Mesenteric fat pad (tissue), 1 donor: ENCODE results near the gene CFAP61. TPM values are rescaled to one million over a fixed set of nuclear protein-coding genes. Genes with fewer than 3 reads are reported as not detected.
"Not testable (repeated sequence)": the region's sequence is repeated elsewhere in the genome, so short reads cannot be mapped to it uniquely, and the experiment has no call there.

Source experiments
- DNase-seq: peaks from one replicate; pipeline ENCODE4 v3.0.0-alpha.2; 2020; ENCODE audit warnings: low spot score
- total RNA-seq: library from RNA; stranded (reverse); fragmentation: NEBNext Ultra II Directional; extraction: Animal tissue kit (Norgen Biotek cat#: 25700); gene quantifications from one replicate; pipeline ENCODE4 v1.2.1, GENCODE V29; 2021
- donor health status: DM: yes; HTN: yes; CAD: no.

CFAP61 gene
- total RNA-seq, 1 donor from 2014 or later: 0.61 TPM

DNA sequence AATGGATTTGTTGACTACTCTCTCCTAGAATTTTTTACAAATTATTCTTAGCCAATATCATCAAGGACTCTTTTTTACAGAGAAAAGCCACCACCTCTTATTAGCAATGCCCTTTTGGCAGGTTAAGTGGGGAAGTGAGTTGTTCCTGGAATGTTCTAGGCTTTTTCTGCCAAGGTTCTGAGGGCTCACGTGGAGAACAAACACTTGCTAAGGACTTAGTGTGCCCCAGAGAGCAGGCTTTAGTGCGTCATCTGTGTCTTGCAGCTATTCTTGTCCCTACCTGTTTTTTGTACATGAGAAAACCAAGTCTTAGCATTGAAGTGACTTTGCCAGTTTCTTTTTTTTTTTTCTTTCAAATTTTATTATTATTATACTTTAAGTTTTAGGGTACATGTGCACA, 33.5 kb downstream of the CFAP61 start:
- DNase-seq: no peak

- no peak for DNase-seq
Observed at GRCh38 chr20:20089018-20089417, 36.7 kb downstream of the CFAP61 start.

GRCh38 chr20:20089939-20090338, 37.6 kb downstream of the CFAP61 start:
- no peak for DNase-seq

GRCh38 chr20:20092827-20093226, 40.5 kb downstream of the CFAP61 start:
- no peak for DNase-seq

GRCh38 chr20:20094410-20094809, 42.1 kb downstream of the CFAP61 start:
- DNase-seq: no peak

GRCh38 chr20:20095114-20095872, 43.0 kb downstream of the CFAP61 start:
- no peak for DNase-seq

- no peak for DNase-seq
Observed at GRCh38 chr20:20096421-20096820, 44.1 kb downstream of the CFAP61 start.

GRCh38 chr20:20100881-20101280, 48.5 kb downstream of the CFAP61 start:
- no peak for DNase-seq

- no peak for DNase-seq
Observed at GRCh38 chr20:20102163-20102562, 49.8 kb downstream of the CFAP61 start.

- DNase-seq: no peak
Observed at GRCh38 chr20:20102716-20103258, 50.5 kb downstream of the CFAP61 start.

- DNase-seq: no peak
Observed at GRCh38 chr20:20103486-20103885, 51.2 kb downstream of the CFAP61 start.

GRCh38 chr20:20123187-20123586, 70.9 kb downstream of the CFAP61 start:
- not testable (repeated sequence) for DNase-seq

- DNase-seq: no peak
Observed at GRCh38 chr20:20130399-20130798, 78.1 kb downstream of the CFAP61 start.

- DNase-seq: no peak
Observed at GRCh38 chr20:20134941-20135575, 82.7 kb downstream of the CFAP61 start.

DNA sequence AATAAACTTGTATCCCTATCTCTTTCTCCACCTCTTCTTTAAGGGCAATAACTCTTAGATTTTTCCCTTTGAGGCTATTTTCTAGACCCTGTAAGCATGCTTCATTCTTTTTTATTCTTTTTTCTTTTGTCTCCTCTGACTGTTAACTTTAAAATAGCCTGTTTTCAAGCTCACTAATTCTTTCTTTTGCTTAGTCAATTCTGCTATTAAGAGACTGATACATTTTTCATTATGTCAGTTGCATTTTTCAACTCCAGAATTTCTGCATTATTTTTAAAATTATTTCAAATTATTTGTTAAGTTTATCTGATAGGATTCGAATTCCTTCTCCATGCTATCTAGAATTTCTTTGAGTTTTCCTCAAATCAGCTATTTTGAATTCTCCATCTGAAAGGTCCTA, 84.0 kb downstream of the CFAP61 start:
- no peak for DNase-seq

GRCh38 chr20:20137851-20138250, 85.5 kb downstream of the CFAP61 start:
- DNase-seq: no peak

GRCh38 chr20:20138301-20139064, 86.2 kb downstream of the CFAP61 start:
- DNase-seq: no peak

DNA sequence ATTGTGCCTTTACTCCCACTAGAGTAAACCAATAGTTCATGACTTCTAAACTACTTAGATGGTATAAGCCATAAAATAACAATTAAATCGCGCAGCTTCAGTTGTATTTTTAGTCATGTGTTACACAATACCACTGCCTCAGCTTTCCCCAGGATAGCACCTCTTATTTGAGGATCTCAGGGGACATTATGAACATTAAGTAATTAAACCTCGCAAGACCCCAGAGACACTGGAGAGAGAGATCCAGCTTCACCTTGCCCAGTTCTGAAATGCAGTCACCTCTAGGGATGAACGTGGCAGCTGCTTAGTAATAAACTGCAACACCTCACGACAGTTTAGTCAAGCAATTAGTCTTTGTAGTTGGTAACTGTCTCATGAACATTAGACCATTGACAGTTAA, 87.1 kb downstream of the CFAP61 start:
- no peak for DNase-seq

DNA sequence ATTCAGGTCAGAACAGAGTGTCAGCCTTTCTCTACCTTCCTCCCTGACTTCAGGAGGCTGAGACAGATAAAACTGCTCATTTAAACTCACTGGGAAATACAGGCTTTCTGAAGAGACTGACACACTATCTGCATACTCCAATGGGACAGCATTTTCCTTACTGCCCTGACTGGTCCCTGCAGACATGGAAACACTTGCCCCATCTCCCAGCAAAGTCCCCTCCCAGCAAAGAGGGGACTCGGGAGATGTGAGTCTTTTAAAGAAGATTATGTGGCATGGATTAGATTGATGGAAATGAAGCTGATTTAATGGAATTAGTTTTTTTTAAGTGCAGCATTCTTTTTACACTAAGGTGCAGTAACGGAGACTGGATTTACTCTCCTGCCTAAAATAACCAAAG, 90.8 kb downstream of the CFAP61 start:
- DNase-seq: no peak

GRCh38 chr20:20143646-20144045, 91.3 kb downstream of the CFAP61 start:
- DNase-seq: no peak

GRCh38 chr20:20148779-20149178, 96.4 kb downstream of the CFAP61 start:
- no peak for DNase-seq

DNA sequence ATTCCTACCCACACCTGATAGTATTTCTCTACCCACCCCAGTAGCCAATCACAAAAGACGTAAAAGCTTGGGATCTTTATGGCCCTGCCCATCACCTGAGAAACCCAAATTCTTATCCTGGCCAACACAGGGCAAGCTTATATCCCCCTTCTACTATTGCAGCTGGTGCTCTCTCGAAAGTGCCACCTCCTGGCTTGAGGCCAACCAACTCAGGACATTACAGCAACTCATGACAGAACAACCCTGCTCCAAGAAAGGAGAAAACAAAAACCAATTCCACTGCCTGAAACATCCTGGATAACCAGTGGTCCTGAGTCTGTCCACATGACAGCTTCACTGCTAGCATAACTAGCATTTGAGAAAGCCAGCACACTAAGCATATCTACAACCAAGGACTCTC, 97.9 kb downstream of the CFAP61 start:
- DNase-seq: no peak
